ENCODE data around the gene PDHB. TPM values are rescaled to one million over a fixed set of nuclear protein-coding genes. Genes with fewer than 3 reads are reported as not detected.
A peak's percentile ranks its signal among the peaks of the same experiment; 100 is the strongest.
"Not testable (repeated sequence)": the region's sequence is repeated elsewhere in the genome, so short reads cannot be mapped to it uniquely, and the experiment has no call there.

PDHB gene
- total RNA-seq, 8 experiments from 2014 or later = 48.7 to 122 (median 80.9) TPM

- WGBS, 10 experiments = 73 to 100% (median 89%) methylated on average over 1 to 3 of the region's 3 CpGs; no CpG with 5 or more reads in 2 of the 10 experiments
- in situ Hi-C loops (cut with MboI; ENCODE audit: low pct_unique_long_range_greater_than_20kb in 2 of 9, low sequenced_read_pairs in 9 of 9, unreplicated experiment in 9 of 9) = no loop called here
- Histone ChIP-seq H3K27ac (no peak overlapping the region), H3K4me3 (no peak overlapping the region), H3K4me1 (replicated peaks in 1 of 2) (peaks cover 0 to 8% of the 10 kb centered on the region in 2 donors)
- ATAC-seq (replicated peaks in 6 of 8) = no peak
These were observed 31.2 kb upstream of the PDHB start for GRCh38 chr3:58464866-58465265.

- Histone ChIP-seq H3K27ac (no peak overlapping the region), H3K4me3 (no peak overlapping the region), H3K4me1 (replicated peaks in 1 of 2) (peaks cover 0 to 2% of the 10 kb centered on the region in 2 donors)
- in situ Hi-C loops (cut with MboI; ENCODE audit: low pct_unique_long_range_greater_than_20kb in 2 of 9, low sequenced_read_pairs in 9 of 9, unreplicated experiment in 9 of 9) = no loop called here
- ATAC-seq (replicated peaks in 6 of 8) = no peak
- 13 to 77% (median 46%) methylated on average over 1 to 5 of the region's 5 CpGs for WGBS, 10 experiments
These were observed 30.3 kb upstream of the PDHB start for GRCh38 chr3:58463942-58464271.

- H3K27ac ChIP-seq = no peak overlapping the region
- ATAC-seq (replicated peaks in 6 of 8) = peak; percentile 82 to 94 (median 86)
- H3K4me1 ChIP-seq (replicated peaks in 1 of 2) = no peaks in the 10 kb centered on the region
- in situ Hi-C loops (cut with MboI; ENCODE audit: low pct_unique_long_range_greater_than_20kb in 2 of 9, low sequenced_read_pairs in 9 of 9, unreplicated experiment in 9 of 9) = no loop called here
- 0 to 85% (median 61%) methylated on average over 5 to 16 of the region's 18 CpGs for WGBS, 10 experiments
- H3K4me3 ChIP-seq = no peak overlapping the region
These were observed 29.7 kb upstream of the PDHB start for GRCh38 chr3:58463181-58463941.

- Histone ChIP-seq H3K4me1 (replicated peaks in 1 of 2) (no peaks in the 10 kb centered on the region), H3K4me3 (no peak overlapping the region), H3K27ac (no peak overlapping the region)
- in situ Hi-C loops (cut with MboI; ENCODE audit: low pct_unique_long_range_greater_than_20kb in 2 of 9, low sequenced_read_pairs in 9 of 9, unreplicated experiment in 9 of 9) = no loop called here
- ATAC-seq (replicated peaks in 6 of 8) = peak in 1 of 8 experiments; percentile 3
- 53 to 100% (median 75%) methylated on average over 1 to 3 of the region's 4 CpGs; no CpG with 5 or more reads in 6 of the 10 experiments for WGBS, 10 experiments
These were observed 29.2 kb upstream of the PDHB start for GRCh38 chr3:58462829-58463180.

- Histone ChIP-seq H3K27ac (no peak overlapping the region), H3K4me1 (replicated peaks in 1 of 2) (no peaks in the 10 kb centered on the region), H3K4me3 (no peak overlapping the region)
- in situ Hi-C loops (cut with MboI; ENCODE audit: low pct_unique_long_range_greater_than_20kb in 2 of 9, low sequenced_read_pairs in 9 of 9, unreplicated experiment in 9 of 9) = no loop called here
- WGBS, 10 experiments = 0 to 100% (median 60%) methylated on average over 1 to 3 of the region's 4 CpGs
- peak in 4 of 8 experiments; percentile 16 to 49 (median 29) for ATAC-seq (replicated peaks in 6 of 8)
These were observed 25.5 kb upstream of the PDHB start for GRCh38 chr3:58459160-58459559.

GRCh38 chr3:58452176-58452575, 18.5 kb upstream of the PDHB start:
- Histone ChIP-seq H3K4me1 (replicated peaks in 1 of 2) (no peaks in the 10 kb centered on the region), H3K27ac (no peak overlapping the region), H3K4me3 (no peak overlapping the region)
- in situ Hi-C loops (cut with MboI; ENCODE audit: low pct_unique_long_range_greater_than_20kb in 2 of 9, low sequenced_read_pairs in 9 of 9, unreplicated experiment in 9 of 9) = no loop called here
- peak in 3 of 8 experiments; percentile 28 to 45 (median 30) for ATAC-seq (replicated peaks in 6 of 8)
- WGBS, 10 experiments = 0 to 63% (median 18%) methylated on average over 1 of the region's 1 CpG; no CpG with 5 or more reads in 2 of the 10 experiments

GRCh38 chr3:58441514-58442450, 8.2 kb upstream of the PDHB start:
- in situ Hi-C loops (cut with MboI; ENCODE audit: low pct_unique_long_range_greater_than_20kb in 2 of 9, low sequenced_read_pairs in 9 of 9, unreplicated experiment in 9 of 9) = no loop called here
- H3K4me3 ChIP-seq = no peak overlapping the region
- no peak for ATAC-seq (replicated peaks in 6 of 8)
- H3K27ac ChIP-seq = no peak overlapping the region
- WGBS, 10 experiments = 20 to 92% (median 78%) methylated on average over 1 to 4 of the region's 4 CpGs; no CpG with 5 or more reads in 1 of the 10 experiments
- no peaks in the 10 kb centered on the region for H3K4me1 ChIP-seq (replicated peaks in 1 of 2)

- WGBS, 10 experiments = 38 to 100% (median 88%) methylated on average over 1 to 6 of the region's 6 CpGs
- ATAC-seq (replicated peaks in 6 of 8); H3K4me1 ChIP-seq (replicated peaks in 1 of 2); H3K27ac ChIP-seq; H3K4me3 ChIP-seq; in situ Hi-C loops (cut with MboI; ENCODE audit: low pct_unique_long_range_greater_than_20kb in 2 of 9, low sequenced_read_pairs in 9 of 9, unreplicated experiment in 9 of 9): not testable (repeated sequence)
These were observed 7.3 kb upstream of the PDHB start for GRCh38 chr3:58440996-58441355.

GRCh38 chr3:58437276-58437675, 3.6 kb upstream of the PDHB start:
- H3K4me3 ChIP-seq = not testable (repeated sequence)

GRCh38 chr3:58434990-58435389, 1.4 kb upstream of the PDHB start:
- no peak overlapping the region for H3K4me3 ChIP-seq
- in situ Hi-C loops (cut with MboI; ENCODE audit: low pct_unique_long_range_greater_than_20kb in 2 of 9, low sequenced_read_pairs in 9 of 9, unreplicated experiment in 9 of 9) = no loop called here
- peak in 3 of 8 experiments; percentile 8 to 33 (median 25) for ATAC-seq (replicated peaks in 6 of 8)
- H3K27ac ChIP-seq = no peak overlapping the region
- peaks cover 11 to 17% of the 10 kb centered on the region in 2 donors for H3K4me1 ChIP-seq (replicated peaks in 1 of 2)
- WGBS, 10 experiments = 86 to 100% (median 100%) methylated on average over 1 of the region's 1 CpG; no CpG with 5 or more reads in 6 of the 10 experiments

More at GRCh38 chr3:58437276-58437675, 3.6 kb upstream of the PDHB start:
- in situ Hi-C loops (cut with MboI; ENCODE audit: low pct_unique_long_range_greater_than_20kb in 2 of 9, low sequenced_read_pairs in 9 of 9, unreplicated experiment in 9 of 9); ATAC-seq (replicated peaks in 6 of 8); H3K27ac ChIP-seq: not testable (repeated sequence)
- 71 to 100% (median 82%) methylated on average over 1 to 8 of the region's 8 CpGs; no CpG with 5 or more reads in 2 of the 10 experiments for WGBS, 10 experiments
- H3K4me1 ChIP-seq (replicated peaks in 1 of 2) = peaks cover 8 to 16% of the 10 kb centered on the region in 2 donors

GRCh38 chr3:58434511-58434910, 879 bp upstream of the PDHB start:
- Histone ChIP-seq H3K4me1 (replicated peaks in 1 of 2) (peaks cover 11 to 17% of the 10 kb centered on the region in 2 donors), H3K4me3 (peak overlapping the region in 1 of 5 donors; percentile 97), H3K27ac (no peak overlapping the region)
- in situ Hi-C loops (cut with MboI; ENCODE audit: low pct_unique_long_range_greater_than_20kb in 2 of 9, low sequenced_read_pairs in 9 of 9, unreplicated experiment in 9 of 9) = no loop called here
- ATAC-seq (replicated peaks in 6 of 8) = no peak
- 50 to 100% (median 100%) methylated on average over 1 to 9 of the region's 11 CpGs; no CpG with 5 or more reads in 1 of the 10 experiments for WGBS, 10 experiments

GRCh38 chr3:58434168-58434504, 504 bp upstream of the PDHB start:
- 14 to 100% (median 63%) methylated on average over 1 to 2 of the region's 3 CpGs; no CpG with 5 or more reads in 6 of the 10 experiments for WGBS, 10 experiments
- H3K27ac ChIP-seq = no peak overlapping the region
- H3K4me3 ChIP-seq = peak overlapping the region; percentile 82 to 99 (median 97)
- H3K4me1 ChIP-seq (replicated peaks in 1 of 2) = peaks cover 11 to 17% of the 10 kb centered on the region in 2 donors
- no peak for ATAC-seq (replicated peaks in 6 of 8)
- in situ Hi-C loops (cut with MboI; ENCODE audit: low pct_unique_long_range_greater_than_20kb in 2 of 9, low sequenced_read_pairs in 9 of 9, unreplicated experiment in 9 of 9) = no loop called here

- H3K27ac ChIP-seq = peak overlapping the region in 1 of 2 donors; percentile 98
- in situ Hi-C loops (cut with MboI; ENCODE audit: low pct_unique_long_range_greater_than_20kb in 2 of 9, low sequenced_read_pairs in 9 of 9, unreplicated experiment in 9 of 9) = no loop called here
These were observed 727 bp downstream of the PDHB start for GRCh38 chr3:58432905-58433304.

More at GRCh38 chr3:58432905-58433304, 727 bp downstream of the PDHB start:
- no peak for ATAC-seq (replicated peaks in 6 of 8)
- 0 to 93% (median 50%) methylated on average over 1 to 6 of the region's 6 CpGs; no CpG with 5 or more reads in 2 of the 10 experiments for WGBS, 10 experiments
- Histone ChIP-seq H3K4me1 (replicated peaks in 1 of 2) (peaks cover 11 to 17% of the 10 kb centered on the region in 2 donors), H3K4me3 (peak overlapping the region; percentile 82 to 99 (median 97))
